Measurements from ENCODE around the gene KRT78. TPM values are rescaled to one million over a fixed set of nuclear protein-coding genes. Genes with fewer than 3 reads are reported as not detected.
"Not testable (repeated sequence)": the region's sequence is repeated elsewhere in the genome, so short reads cannot be mapped to it uniquely, and the experiment has no call there.

The KRT78 gene
- polyA plus RNA-seq, 4 donors: not detected

- DNase-seq (ENCODE audit: low read depth in 4 of 4, low spot score in 3 of 4): no peak
These were observed 49.9 kb downstream of the KRT78 start for GRCh38 chr12:52798671-52799504.

- no peak for DNase-seq (ENCODE audit: low read depth in 4 of 4, low spot score in 3 of 4)
These were observed 50.7 kb downstream of the KRT78 start for GRCh38 chr12:52798003-52798670.

- no peak for DNase-seq (ENCODE audit: low read depth in 4 of 4, low spot score in 3 of 4)
These were observed 51.3 kb downstream of the KRT78 start for GRCh38 chr12:52797529-52797894.

- DNase-seq (ENCODE audit: low read depth in 4 of 4, low spot score in 3 of 4): no peak
These were observed 51.8 kb downstream of the KRT78 start for GRCh38 chr12:52796839-52797528.

- DNase-seq (ENCODE audit: low read depth in 4 of 4, low spot score in 3 of 4): no peak
These were observed 52.4 kb downstream of the KRT78 start for GRCh38 chr12:52796429-52796794.

- no peak for DNase-seq (ENCODE audit: low read depth in 4 of 4, low spot score in 3 of 4)
These were observed 52.9 kb downstream of the KRT78 start, which contains the start of gene KRT3 for GRCh38 chr12:52795694-52796428. TSS of gene KRT3 (minus strand) at chr12:52796117. CDS start at chr12:52796042, 75 bp downstream.

GRCh38 chr12:52795332-52795674 lies 53.5 kb downstream of the KRT78 start:
- DNase-seq (ENCODE audit: low read depth in 4 of 4, low spot score in 3 of 4): not testable (repeated sequence)

- no peak for DNase-seq (ENCODE audit: low read depth in 4 of 4, low spot score in 3 of 4)
These were observed 54.1 kb downstream of the KRT78 start for GRCh38 chr12:52794479-52795331.

GRCh38 chr12:52792185-52793029 lies 56.4 kb downstream of the KRT78 start:
- no peak for DNase-seq (ENCODE audit: low read depth in 4 of 4, low spot score in 3 of 4)

- no peak for DNase-seq (ENCODE audit: low read depth in 4 of 4, low spot score in 3 of 4)
These were observed 57.3 kb downstream of the KRT78 start for GRCh38 chr12:52791271-52792184.

GRCh38 chr12:52790427-52791270 lies 58.1 kb downstream of the KRT78 start:
- DNase-seq (ENCODE audit: low read depth in 4 of 4, low spot score in 3 of 4): no peak

- DNase-seq (ENCODE audit: low read depth in 4 of 4, low spot score in 3 of 4): peak in 1 of 4 donors; percentile 21
These were observed 59.0 kb downstream of the KRT78 start for GRCh38 chr12:52789637-52790426.

- DNase-seq (ENCODE audit: low read depth in 4 of 4, low spot score in 3 of 4): no peak
These were observed 59.7 kb downstream of the KRT78 start for GRCh38 chr12:52788876-52789636.

- DNase-seq (ENCODE audit: low read depth in 4 of 4, low spot score in 3 of 4): no peak
These were observed 60.5 kb downstream of the KRT78 start for GRCh38 chr12:52788192-52788875.

All from left renal pelvis (tissue), 4 donors.